Measurements from ENCODE around the gene HSF2BP. TPM values are rescaled to one million over a fixed set of nuclear protein-coding genes. Genes with fewer than 3 reads are reported as not detected.
"Not testable (repeated sequence)": the region's sequence is repeated elsewhere in the genome, so short reads cannot be mapped to it uniquely, and the experiment has no call there.

Gene HSF2BP
- total RNA-seq, 1 donor from 2014 or later: 3.4 TPM

DNA sequence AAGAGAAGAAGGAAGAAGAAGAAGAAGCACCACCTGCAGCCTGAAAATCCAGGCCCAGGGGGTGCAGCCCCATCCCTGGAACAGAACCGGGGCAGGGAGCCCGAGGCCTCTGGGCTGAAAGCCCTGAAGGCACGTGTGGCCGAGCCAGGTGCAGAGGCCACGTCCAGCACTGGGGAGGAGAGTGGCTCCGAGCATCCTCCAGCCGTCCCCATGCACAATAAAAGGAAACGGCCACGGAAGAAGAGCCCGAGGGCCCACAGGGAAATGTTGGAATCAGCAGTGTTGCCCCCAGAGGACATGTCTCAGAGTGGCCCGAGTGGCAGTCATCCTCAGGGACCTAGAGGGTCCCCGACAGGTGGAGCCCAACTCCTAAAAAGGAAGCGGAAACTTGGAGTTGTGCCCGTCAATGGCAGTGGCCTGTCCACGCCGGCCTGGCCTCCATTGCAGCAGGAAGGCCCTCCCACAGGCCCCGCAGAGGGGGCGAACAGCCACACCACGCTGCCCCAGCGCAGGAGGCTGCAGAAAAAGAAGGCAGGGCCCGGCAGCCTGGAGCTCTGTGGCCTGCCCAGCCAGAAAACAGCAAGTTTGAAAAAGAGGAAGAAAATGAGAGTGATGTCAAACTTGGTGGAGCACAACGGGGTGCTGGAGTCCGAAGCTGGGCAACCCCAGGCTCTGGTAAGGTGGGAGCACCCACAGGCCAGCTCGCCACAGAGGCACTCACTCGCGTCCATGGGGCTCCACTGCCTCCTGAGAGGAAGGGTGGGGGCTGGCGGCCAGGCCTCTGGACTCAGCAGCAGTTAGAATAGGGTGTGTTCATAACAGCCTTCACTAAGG is 28.5 kb upstream of the HSF2BP start:
- Mint-ChIP-seq H3K27me3 (ENCODE audit: unreplicated experiment) (no peaks in the 10 kb centered on the region), H3K4me1 (ENCODE audit: unreplicated experiment) (no peaks in the 10 kb centered on the region), H3K9me3 (ENCODE audit: unreplicated experiment) (no peaks in the 10 kb centered on the region), H3K36me3 (ENCODE audit: unreplicated experiment) (peaks cover 49% of the 10 kb centered on the region), H3K27ac (ENCODE audit: unreplicated experiment) (no peak overlapping the region), H3K4me3 (ENCODE audit: unreplicated experiment) (no peak overlapping the region)
- no peak for DNase-seq (ENCODE audit: extremely low spot score, unreplicated experiment)
- TF ChIP-seq, protein P1, sequence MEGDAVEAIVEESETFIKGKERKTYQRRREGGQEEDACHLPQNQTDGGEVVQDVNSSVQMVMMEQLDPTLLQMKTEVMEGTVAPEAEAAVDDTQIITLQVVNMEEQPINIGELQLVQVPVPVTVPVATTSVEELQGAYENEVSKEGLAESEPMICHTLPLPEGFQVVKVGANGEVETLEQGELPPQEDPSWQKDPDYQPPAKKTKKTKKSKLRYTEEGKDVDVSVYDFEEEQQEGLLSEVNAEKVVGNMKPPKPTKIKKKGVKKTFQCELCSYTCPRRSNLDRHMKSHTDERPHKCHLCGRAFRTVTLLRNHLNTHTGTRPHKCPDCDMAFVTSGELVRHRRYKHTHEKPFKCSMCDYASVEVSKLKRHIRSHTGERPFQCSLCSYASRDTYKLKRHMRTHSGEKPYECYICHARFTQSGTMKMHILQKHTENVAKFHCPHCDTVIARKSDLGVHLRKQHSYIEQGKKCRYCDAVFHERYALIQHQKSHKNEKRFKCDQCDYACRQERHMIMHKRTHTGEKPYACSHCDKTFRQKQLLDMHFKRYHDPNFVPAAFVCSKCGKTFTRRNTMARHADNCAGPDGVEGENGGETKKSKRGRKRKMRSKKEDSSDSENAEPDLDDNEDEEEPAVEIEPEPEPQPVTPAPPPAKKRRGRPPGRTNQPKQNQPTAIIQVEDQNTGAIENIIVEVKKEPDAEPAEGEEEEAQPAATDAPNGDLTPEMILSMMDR (IDR thresholded peaks at IDR 0.05): no peak

DNA sequence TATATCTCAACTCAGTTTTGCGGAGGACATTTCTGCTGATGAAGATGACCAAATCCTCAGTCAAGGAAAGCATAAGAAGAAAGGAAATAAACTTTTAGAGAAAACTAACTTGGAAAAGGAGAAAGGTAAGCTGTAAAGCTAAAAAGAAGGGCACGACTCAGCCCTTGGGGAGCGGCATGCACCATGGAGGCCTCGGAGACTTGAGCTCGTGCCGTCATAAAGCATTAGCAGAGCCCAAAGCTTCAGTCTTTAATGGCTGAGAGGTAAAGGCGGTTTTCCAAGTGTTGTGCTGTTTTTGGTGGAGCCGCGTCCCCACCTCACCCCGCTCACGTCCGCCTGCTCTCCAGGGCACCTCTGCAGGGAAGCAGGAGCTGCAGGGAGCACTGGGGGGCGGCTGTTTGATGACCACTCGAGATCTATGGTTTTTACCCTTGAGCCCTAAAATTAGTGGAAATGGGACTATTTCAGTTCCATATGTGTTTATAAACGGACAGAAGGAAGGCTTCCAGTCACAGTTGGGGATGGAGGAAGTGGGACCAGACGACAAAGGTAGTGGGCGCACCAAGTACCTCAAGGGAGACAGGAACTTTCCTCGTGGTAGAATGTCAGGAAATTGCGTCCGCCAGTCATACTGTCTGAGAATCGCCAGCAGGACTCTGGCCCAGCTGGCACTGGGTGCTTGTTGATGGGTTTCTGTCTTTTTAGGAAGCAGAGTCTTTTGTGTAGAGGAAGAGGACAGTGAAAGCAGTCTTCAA is 27.7 kb upstream of the HSF2BP start:
- peaks cover 53% of the 10 kb centered on the region for H3K36me3 Mint-ChIP-seq (ENCODE audit: unreplicated experiment)
- TF ChIP-seq, protein P1 (IDR thresholded peaks at IDR 0.05): no peak
- DNase-seq (ENCODE audit: extremely low spot score, unreplicated experiment): no peak
- H3K4me3 Mint-ChIP-seq (ENCODE audit: unreplicated experiment): no peak overlapping the region
- H3K27me3 Mint-ChIP-seq (ENCODE audit: unreplicated experiment): no peaks in the 10 kb centered on the region
- no peaks in the 10 kb centered on the region for H3K4me1 Mint-ChIP-seq (ENCODE audit: unreplicated experiment)
- no peak overlapping the region for H3K27ac Mint-ChIP-seq (ENCODE audit: unreplicated experiment)
- no peaks in the 10 kb centered on the region for H3K9me3 Mint-ChIP-seq (ENCODE audit: unreplicated experiment)

DNA sequence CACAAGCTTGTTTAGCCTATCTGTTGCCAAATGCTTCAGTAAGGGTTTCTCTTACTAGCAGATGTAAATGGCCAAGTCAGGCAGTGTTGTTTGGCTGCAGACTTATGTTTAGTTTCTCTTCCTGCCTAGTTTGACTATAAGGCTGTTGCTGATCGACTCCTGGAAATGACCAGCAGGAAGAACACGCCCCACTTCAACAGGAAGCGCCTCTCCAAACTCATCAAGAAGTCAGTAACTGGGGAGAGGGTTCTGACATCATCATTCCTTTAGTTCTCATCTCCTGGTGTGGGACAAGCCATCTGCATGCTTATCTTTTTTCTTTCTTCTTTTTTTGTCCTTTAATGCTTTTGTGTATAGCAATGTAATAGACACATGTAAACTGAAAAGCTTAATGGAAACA is 25.1 kb upstream of the HSF2BP start:
- no peaks in the 10 kb centered on the region for H3K4me1 Mint-ChIP-seq (ENCODE audit: unreplicated experiment)
- no peak overlapping the region for H3K27ac Mint-ChIP-seq (ENCODE audit: unreplicated experiment)
- TF ChIP-seq, protein P1 (IDR thresholded peaks at IDR 0.05): no peak
- DNase-seq (ENCODE audit: extremely low spot score, unreplicated experiment): no peak
- H3K9me3 Mint-ChIP-seq (ENCODE audit: unreplicated experiment): no peaks in the 10 kb centered on the region
- peaks cover 48% of the 10 kb centered on the region for H3K36me3 Mint-ChIP-seq (ENCODE audit: unreplicated experiment)
- H3K27me3 Mint-ChIP-seq (ENCODE audit: unreplicated experiment): no peaks in the 10 kb centered on the region
- H3K4me3 Mint-ChIP-seq (ENCODE audit: unreplicated experiment): no peak overlapping the region

DNA sequence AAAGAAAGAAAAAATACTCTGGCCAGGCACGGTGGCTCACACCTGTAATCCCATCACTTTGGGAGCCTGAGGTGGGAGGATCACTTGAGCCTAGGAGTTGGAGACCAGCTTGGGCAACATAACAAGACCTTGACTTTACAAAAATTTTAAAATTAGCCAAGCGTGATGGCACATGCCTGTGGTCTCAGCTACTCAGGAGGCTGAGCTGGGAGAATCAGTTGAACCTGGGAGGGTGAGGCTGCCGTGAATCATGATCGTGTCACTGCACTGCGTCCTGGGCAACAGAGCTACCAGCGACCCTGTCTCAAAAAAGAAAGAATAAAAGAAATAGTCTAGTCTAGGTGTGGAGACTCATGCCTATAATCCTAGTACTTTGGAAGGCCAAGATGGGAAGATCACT is 22.4 kb upstream of the HSF2BP start:
- Mint-ChIP-seq H3K4me3 (ENCODE audit: unreplicated experiment) (no peak overlapping the region), H3K36me3 (ENCODE audit: unreplicated experiment) (peaks cover 55% of the 10 kb centered on the region), H3K4me1 (ENCODE audit: unreplicated experiment) (no peaks in the 10 kb centered on the region), H3K9me3 (ENCODE audit: unreplicated experiment) (no peaks in the 10 kb centered on the region), H3K27ac (ENCODE audit: unreplicated experiment) (no peak overlapping the region), H3K27me3 (ENCODE audit: unreplicated experiment) (no peaks in the 10 kb centered on the region)
- no peak for DNase-seq (ENCODE audit: extremely low spot score, unreplicated experiment)
- TF ChIP-seq, protein P1 (IDR thresholded peaks at IDR 0.05): no peak

DNA sequence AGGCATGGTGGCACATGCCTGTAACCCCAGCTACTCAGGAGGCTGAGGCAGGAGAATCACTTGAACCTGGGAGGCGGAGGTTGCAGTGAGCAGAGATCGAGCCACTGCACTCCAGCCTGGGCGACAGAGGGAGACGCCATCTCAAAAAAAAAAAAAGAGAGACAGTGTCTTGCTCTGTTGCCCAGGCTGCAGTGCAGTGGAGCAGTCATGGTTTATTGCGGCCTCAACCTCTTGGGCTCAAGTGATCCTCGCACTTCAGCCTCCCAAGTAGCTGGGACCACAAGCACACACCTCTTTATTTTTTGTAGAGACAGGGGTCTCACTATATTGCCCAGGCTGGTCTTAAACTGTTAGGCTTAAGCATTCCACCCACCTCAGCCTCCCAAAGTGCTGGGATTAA is 21.1 kb upstream of the HSF2BP start:
- H3K27me3 Mint-ChIP-seq (ENCODE audit: unreplicated experiment); H3K27ac Mint-ChIP-seq (ENCODE audit: unreplicated experiment); DNase-seq (ENCODE audit: extremely low spot score, unreplicated experiment); H3K4me3 Mint-ChIP-seq (ENCODE audit: unreplicated experiment); H3K4me1 Mint-ChIP-seq (ENCODE audit: unreplicated experiment); H3K9me3 Mint-ChIP-seq (ENCODE audit: unreplicated experiment): not testable (repeated sequence)
- peaks cover 50% of the 10 kb centered on the region for H3K36me3 Mint-ChIP-seq (ENCODE audit: unreplicated experiment)
